GM19025 (cell line): ENCODE data around the gene KAZN.
"Not testable (repeated sequence)": the region's sequence is repeated elsewhere in the genome, so short reads cannot be mapped to it uniquely, and the experiment has no call there.

Experiments used
- ATAC-seq: cut with Tn5 transposase; IDR thresholded peaks from one replicate; pipeline ENCODE4 v1.9.1; 2021; ENCODE audit warnings: mild to moderate bottlenecking, low read depth, moderate library complexity; ENCODE audit not compliant: unreplicated experiment

The KAZN gene

DNA sequence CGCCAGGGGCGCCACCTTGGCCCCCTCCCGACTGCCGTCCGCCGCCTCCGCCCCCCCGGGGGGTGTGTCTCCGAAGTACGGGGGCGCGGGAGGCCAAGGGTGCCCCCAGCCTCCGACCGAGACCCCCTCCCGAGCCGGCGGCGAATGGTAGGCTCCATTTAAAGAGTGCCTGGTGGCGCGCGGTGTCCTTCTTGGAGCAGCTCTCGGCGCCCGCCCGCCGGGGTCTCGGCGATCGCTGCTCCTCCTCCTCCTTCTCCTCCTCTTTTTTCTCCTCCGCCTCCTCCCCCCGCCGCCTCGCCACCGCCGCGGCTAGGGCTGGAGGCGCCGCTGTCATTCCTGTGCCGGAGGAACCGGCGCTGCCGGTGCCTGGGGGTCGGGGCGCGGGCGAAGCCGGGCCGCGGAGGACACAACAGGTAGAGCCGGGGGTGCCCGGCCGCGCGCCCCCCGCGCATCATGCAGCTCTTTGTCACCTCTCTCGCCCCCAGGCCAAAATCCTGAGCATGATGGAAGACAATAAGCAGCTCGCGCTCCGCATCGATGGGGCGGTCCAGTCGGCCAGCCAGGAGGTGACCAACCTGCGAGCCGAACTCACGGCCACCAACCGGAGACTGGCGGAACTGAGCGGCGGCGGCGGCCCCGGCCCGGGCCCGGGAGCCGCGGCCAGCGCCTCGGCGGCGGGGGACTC, at the start of gene KAZN:
KAZN (plus strand) TSS at position 188 of the 685 bp plus-strand sequence.
- ATAC-seq, result no peak

DNA sequence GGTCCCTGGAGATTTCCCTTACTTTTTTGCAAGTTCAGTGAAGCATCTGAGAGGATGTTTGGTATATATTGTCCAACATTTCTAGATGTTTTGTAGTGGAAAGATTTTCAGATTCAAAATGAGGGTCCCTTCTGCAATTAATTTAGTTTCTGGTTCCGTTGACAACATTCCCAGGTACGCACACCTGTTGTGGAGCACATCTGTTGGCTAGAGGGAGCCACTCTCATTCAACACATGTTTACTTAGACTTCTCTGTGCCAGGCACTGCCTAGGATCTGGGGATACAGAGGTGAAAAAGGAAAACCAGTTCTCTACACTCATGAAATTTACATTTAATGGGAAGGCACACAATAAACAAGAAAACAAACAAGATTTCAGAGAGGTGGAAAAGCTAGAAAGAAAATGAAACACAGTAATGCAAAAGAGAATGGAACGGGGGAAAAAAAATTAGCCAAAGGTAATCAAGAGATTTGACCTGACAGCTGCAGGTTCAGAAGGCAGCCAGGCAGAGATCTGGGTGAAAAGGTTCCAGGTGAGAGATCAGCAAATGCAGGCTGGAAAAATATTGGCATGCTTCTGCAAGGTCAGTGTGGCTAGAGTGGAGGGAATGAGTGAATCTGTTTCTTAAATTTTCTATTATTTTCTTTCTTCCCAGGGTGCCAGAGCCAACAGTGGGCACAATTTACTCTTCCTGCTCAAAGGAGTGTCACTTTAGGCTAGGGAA, 48.4 kb upstream of the KAZN start:
- ATAC-seq, result no peak

DNA sequence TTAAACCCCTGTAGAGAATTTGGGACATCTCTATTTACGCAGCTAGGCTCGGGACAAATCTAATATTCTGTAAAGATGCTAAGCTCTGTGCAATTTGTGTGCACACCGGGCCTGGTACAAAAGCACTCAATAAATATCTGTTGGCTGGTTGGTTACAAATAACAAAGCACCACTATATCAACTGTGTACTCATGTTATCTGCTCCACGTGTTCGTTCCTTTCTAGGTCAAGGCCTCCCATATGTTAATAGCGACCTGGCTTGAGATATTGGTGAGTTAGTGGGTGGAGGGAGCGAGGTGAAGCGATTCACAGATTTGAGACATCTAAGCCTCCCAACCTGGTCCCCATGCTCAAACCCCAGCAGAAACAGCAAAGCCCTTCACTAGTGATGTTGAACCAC, 47.1 kb upstream of the KAZN start:
- no peak for ATAC-seq

GRCh38 chr1:14552246-14552965, 46.1 kb upstream of the KAZN start:
- ATAC-seq, result no peak

DNA sequence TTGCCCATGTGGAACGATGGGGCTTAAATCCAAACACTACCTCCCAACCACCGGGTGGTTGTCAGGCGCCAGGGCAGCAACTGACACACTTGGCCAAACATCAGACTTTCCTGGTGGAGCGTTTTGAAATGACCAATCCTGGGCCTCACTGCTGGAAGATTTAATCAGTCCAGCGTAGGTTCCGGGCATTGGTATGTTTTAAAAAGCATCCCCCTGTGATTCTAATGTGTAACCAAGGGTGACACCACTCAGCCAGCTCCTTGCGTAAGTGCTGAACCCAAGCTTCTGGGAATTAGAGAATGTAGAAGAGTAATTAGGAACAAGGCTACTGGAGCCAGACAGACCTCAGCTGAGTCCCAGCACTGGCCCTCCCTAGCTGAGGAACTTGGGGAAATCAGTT, 44.8 kb upstream of the KAZN start:
- no peak for ATAC-seq

DNA sequence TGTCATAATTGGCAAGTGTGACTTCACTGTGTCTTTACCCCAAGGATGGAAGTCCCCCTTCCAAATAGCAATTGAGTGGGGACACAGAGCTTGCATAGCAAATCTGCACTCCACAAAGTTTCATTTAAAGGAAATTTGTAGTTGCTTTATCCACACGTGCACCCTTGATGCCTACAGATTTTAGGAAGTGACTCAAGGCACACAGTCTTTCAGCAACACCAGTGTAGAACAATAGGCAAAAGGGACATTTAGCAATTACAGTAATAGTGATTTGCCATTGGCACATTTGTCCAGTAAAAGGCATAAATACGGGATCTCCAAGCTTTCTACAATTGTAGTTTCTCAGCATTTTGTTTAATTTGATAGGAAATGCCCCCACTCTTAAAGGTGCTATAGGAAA, 43.4 kb upstream of the KAZN start:
- ATAC-seq, result no peak

DNA sequence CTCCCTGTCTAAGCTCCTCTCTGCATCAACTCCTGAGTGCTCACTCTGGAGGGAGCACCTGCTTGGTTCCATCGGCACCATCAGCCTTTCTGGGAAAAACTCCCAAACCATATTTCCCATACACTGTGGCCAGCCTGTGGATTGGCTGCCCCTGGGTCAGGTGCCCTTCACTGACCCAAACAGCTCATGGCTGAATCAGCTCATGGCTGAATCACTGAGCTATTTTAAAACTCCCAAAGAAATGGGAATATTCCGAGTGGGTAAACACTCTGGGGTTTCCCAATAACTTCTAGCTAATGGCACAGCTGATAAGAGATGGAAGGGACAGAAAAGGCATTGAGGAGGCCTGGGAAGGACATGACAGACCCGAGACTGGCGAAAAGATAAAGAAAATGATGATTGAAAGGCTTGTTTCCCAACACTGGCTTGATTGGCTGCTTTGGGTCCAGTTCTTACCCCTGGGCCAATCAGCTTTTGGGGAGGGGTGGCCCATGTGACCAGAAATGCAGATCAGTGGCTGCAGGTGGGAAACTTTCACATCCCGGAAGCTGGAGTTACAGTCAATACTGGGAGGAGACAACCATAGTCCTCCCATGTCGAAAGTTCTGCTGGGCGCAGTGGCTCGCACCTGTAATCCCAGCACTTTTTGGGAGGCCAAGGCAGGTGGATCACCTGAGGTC, 37.3 kb upstream of the KAZN start:
- ATAC-seq, result no peak

DNA sequence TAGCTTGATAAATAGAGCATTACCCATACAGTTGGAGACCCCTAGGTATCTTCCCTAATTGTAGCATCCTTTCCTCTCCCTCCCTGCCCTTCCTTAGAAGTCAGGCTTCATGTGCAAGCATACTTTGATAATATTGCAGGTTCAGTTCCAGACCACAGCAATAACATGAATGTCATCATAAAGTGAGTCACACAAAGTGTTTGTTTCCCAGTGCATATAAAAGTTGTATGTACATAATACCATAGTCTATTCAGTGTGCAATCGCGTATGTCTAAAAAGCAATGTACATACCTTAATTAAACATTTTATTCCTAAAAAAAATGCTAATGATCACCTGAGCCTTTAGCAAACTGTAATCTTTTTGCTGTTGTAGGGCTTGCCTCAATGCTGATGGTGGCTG, 33.4 kb upstream of the KAZN start:
- no peak for ATAC-seq

DNA sequence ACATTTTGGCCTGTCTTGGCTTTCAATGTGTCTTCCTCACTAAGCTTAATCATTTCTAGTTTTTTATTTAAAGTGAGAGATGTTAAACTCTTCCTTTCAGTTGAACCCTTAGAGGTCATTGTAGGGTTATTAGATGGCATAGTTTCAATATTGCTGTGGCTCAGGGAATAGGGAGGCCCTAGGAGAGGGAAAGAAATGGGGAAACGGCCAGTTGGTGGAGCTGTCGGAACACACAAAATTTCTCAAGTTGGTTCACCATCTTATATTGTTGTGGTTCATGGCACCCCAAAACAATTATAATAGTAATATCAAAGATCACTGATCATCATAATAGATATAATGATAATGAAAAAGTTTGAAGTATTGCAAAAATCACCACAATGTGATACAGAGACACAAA, 31.4 kb upstream of the KAZN start:
- ATAC-seq, result no peak

GRCh38 chr1:14567903-14568302, 30.6 kb upstream of the KAZN start:
- no peak for ATAC-seq

DNA sequence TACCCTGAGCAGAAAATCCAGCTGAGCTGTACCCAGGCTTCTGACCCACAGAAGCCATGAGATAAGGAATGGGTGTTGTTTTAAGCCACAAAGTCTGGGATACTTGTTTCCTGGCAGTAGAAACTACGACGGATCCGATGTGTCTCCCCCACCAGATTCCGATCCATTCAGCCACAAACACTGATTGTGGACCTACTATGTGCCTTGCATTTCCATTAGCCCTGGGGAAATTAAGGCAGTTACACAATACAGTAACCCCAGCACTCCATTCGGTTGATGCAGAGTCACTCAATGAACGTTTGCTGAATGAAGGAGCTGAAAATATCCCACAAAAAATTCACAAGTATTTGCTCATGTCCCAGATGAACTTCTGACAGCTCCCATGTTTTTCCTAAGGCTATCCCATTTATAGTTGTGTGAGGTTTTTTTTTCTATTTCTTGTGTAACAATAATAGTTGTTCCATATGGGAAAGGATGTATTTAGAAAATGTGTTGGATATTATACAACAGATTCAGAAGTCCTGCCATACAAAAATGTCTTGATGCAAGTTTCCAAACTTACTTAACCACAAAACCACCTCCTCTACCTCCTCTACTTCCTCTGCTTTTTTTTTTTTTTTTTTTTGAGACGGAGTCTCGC, 29.6 kb upstream of the KAZN start:
- ATAC-seq, result no peak

DNA sequence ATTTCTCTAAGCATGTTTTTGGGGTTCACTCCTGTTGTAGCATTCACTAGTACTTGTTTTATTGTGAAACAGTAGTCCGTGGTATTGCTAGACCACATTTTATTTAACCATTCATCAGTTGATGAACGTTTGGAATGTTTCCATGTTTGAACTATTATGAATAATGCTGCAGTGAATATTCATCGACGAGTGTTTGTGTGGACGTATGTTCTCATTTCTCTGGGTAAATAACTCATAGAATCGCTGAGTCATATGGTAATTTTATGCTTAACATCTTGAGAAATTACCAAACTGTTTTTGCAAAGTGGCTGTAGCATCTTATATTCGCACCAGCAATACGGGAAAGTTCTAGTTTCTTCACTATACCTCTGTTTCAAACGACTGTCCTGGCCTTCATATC, 28.0 kb upstream of the KAZN start:
- no peak for ATAC-seq

DNA sequence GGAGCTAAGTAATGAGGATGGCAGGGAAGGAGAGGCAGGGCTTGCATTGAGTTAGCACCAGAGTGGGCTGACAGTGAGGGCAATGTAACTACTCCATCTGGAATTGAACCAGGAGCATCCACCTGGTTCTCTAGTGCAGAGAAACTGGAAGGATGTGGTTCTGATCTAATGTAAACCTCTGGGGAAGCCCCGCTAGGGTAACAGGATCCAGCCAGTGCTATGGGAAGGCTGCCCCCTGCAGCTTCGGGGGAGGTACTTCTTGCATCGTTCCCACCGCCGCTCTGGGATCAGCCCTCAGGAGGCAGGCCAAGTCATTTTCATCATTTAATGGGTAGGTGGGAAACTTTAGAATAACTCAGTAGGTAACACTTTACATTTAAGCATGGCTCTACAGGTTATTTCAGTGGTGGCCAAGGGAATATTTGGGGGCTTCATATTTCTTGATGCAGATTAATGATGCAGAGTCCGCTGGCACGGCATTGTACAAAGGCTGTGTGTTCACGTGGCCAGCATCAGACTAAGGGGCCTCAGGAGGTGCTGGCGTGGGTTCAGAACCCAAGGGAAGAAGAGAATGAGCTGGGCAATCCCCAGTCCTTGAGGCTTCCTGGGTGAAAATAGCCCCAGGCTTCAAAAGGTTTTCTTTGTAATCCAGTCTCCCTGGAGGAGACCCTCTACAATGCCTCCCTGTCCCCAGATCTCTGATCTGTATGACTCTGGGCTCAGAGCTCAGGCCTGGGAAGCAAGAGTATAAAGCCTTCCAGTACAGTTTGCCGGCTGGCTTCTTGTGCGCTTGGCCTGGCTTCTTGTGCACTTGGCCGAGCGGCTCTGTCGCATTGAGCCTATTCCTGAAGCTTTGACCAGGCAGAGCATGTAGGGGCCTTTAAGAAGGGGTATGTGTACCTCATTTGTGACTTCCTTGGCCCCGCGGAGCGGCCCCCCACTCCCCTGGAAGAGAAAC, 26.4 kb upstream of the KAZN start:
- no peak for ATAC-seq

DNA sequence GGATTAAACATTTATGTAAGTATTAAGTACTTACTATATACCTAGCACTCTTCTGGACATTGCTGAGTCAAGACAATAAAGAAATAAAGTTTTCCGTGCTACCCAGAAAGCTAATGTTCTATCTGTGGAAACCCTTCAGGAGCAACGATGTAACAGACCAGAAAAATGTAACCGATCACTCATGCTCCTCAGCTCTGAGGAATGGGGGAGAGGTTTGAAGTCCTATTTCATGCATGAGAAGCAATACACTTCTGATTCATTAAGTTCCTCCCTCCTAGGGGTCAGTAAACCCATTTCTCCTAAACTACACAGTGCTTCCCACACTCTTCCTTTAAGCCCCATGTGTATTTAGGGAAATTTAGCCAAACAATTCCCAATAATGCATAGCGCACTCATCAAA, 25.6 kb upstream of the KAZN start:
- no peak for ATAC-seq

- no peak for ATAC-seq
Measured at GRCh38 chr1:14576155-14576554, 22.3 kb upstream of the KAZN start.

DNA sequence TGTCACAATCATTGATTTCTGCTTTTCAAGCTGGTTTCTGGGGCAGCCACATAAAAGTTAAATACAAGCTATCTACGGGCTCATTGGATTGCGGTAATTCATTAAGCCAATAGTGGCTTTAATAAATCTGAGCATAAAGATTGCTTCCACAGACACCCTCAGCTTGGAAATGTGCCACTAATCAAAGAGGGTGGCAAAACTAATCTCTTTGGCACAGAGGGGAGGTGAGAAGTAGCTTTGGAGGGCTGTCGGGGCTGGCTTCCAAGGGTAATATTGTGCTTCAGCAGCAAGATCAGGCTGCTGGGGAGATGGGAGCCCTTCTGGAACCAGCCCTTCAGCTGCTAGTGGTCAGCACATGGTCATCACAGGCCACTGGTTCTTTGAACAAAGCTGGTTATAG, 21.2 kb upstream of the KAZN start:
- ATAC-seq, result no peak

GRCh38 chr1:14578156-14578555, 20.3 kb upstream of the KAZN start:
- ATAC-seq, result no peak

GRCh38 chr1:14580295-14580694, 18.2 kb upstream of the KAZN start:
- not testable (repeated sequence) for ATAC-seq

- ATAC-seq, result no peak
Measured at GRCh38 chr1:14580986-14581385, 17.5 kb upstream of the KAZN start.

DNA sequence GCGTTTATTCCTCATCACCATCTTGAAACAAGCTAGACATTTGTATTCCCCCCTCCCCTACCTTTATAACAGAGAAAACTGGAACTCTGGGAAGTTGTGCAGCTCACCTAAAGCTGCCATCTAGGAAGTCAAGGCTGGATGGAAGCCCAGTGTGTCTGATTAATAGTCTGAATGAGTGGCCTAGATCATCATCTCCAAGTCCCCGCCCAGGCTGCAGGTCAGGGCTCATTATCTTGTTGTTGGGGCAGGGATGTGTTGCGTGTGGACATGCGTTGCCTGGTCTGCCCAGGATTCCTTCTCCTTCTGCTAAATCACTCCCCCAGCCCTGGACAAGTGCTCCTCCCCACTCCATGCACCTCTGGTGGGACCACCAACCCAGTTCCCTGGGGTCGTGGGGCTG, 14.7 kb upstream of the KAZN start:
- no peak for ATAC-seq
